ENCODE data around the gene CIAO2B.
"Not testable (repeated sequence)": the region's sequence is repeated elsewhere in the genome, so short reads cannot be mapped to it uniquely, and the experiment has no call there.

CIAO2B gene

DNA sequence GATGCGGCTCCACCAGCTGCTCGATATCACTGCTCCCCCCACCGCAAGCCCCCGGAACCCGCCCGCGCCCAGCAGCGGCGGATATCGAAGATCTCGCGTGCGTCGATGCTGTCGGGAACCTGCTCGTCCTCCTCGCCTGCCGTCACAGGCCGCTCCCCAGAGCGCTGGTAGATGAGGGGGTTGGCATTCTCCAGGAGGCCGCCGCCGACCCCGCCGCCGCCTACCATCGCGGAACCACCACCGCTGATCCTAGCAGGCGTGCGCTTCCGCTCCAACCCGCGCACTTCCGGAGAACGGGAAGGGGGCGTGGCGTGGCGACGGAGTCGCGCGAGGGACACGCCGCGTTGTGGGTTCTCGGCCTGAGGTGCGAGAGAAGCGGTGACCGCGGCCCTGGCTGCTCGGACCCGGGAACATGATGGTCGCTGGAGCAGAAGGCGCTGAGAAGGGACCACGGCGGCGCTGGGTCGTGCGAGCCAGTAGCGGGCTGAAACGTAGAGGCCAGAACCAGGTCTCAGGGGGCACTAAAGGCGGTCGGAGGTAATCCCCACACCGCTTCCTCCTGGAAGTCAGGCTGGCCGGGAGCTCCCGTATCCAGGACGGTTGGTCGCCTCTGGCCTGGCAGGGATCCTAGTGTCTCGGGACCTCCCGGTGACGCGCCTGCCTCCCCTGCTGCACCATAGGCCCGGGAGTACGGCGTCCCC, at the start of gene CIAO2B:
TSS of gene CIAO2B (minus strand) at position 265 of the 701 bp plus-strand sequence. CDS start at position 227, 38 bp downstream.
- DNase-seq (ENCODE audit: low read depth in 2 of 3, low spot score in 2 of 3) = peak; percentile 71 to 79 (median 77)

DNA sequence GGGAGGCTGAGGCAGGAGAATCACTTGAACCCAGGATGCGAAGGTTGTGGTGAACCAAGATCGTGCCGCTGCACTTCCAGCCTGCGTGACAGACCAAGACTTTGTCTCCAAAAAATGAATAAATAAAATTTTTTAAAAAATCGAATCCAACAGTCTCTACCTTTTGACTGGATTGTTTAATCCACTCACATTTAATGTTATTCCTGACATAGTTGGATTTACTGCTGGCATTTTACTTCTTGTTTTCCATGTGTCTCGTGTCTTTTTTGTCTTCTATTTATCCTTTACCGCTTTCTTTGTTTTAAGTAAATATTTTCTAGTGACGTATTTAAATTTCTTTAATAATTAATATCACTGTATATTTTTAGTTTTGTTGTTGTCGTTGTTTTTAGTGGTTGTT, 48.8 kb upstream of the CIAO2B start:
- DNase-seq (ENCODE audit: low read depth in 2 of 3, low spot score in 2 of 3) = no peak

DNA sequence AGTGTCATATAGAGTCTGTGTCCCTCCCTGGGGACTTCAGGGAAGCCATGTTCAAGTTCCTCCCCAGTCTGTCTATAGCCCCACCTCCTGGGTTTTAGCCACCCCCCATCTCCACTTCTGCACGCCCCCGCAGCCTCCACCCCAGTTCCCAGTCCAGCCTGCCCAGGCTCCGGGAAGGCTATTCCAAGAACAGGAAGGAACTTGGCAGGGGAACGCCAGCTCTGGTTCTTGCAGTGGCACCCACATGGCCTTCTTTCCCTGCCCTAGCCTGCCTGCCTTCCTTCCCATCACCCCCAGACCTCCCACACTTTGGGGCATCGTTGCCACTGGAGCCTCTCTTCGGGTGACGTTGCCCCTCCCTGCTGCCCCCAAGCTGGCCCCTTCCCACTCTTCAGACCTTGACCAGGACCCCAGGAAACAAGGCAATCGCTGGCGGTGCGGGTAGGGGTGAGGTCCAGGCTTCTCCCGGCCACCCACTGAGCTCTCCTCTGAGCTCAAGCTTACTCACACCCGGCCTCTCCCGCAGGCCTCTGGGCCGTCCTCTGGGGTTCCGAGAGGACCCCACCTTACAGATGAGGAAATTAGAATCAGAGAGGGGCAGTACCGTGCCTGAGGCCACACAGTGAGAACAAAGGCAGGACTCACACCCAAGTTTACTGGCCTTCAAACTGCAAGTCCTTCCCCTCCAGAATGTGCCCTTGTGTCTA, 45.0 kb upstream of the CIAO2B start:
- DNase-seq (ENCODE audit: low read depth in 2 of 3, low spot score in 2 of 3) = no peak

DNA sequence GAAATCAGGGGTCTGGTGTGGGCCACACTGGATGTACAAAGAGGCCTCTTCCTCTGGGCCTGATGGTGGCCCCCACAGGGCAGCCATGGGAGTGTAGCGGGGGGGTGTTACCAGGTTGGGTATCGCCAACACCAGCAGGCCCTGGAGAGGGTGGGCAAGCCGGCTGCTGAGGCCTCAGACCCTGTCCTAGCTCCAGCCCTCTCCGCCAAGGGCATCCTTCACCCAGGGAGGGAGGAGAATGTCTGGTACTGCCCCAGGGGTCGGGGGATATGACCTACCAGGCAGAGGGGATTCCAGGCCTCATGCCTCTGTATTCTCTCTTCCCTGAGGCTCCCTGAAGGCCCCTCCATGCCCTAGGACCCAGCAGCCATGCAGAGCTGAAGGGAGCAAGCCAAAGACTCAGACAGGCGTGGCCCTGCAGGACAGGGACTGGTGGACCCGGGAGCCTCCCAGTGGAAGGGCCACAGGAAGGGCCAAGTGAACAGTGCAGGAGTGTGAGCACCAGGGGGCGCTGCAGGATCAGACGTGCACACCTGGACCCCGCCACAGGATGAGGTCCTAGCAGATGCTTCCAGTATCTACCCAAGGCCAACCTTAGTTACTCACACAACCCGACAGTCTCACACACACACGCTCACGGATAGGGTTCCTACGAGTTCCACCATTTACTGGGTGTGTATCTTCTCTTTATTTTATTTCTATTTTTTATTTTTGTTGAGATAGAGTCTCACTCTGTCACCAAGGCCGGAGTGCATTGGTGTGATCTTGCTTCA, 43.3 kb upstream of the CIAO2B start:
- peak; percentile 70 to 97 (median 96) for DNase-seq (ENCODE audit: low read depth in 2 of 3, low spot score in 2 of 3)

DNA sequence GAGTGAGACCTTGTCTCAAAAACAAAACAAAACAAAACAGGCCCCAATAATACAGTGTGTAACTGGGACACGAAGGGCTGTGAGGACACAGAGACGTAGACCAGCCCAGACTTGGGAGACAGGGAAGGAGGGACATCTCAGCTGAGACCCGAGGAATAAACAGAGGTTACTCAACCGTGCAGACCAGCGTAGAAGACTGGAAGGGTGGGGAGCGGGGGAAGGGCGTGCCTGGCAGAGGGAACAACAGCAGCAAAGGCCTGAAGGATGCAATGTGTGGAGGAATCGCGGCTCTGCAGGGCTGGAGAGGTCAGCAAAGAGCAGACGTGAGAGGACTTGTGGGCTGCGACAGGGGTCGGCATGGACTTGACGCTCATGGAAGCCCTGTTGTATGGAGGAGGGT, 42.5 kb upstream of the CIAO2B start:
- no peak for DNase-seq (ENCODE audit: low read depth in 2 of 3, low spot score in 2 of 3)

DNA sequence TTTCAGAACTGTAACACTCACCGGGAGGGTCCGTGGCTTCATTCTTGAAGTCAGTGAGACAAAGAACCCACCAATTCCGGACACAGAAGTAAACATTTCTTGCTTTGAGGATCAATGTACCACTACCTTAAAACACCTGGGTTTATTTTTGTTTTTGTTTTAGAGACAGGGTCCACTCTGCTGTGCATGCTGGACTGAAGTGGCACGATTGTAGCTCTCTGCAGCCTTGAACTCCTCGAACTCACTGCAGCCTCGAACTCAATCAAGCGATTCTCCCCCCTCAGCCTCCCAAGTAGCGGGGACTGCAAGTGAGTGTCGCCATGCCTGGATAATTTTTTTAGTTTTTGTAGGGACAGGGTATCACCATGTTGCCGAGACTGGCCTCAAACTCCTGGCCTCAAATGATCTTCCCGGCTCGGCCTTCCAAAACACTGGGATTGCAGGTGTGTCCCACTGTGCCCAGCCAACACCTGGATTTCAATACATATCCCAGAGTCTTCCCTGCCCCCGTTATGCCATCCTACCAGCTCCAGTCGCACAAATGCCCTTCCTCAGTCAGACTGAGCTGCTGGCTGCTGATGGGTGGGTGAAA, 41.2 kb upstream of the CIAO2B start:
- DNase-seq (ENCODE audit: low read depth in 2 of 3, low spot score in 2 of 3) = no peak

DNA sequence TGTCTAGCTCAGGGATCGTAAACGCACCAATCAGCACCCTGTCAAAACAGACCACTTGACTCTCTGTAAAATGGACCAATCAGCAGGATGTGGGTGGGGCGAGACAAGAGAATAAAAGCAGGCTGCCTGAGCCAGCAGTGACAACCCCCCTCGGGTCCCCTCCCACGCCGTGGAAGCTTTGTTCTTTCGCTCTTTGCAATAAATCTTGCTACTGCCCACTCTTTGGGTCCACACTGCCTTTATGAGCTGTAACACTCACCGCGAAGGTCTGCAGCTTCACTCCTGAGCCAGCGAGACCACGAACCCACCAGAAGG, 40.7 kb upstream of the CIAO2B start:
- peak in 1 of 3 experiments; percentile 38 for DNase-seq (ENCODE audit: low read depth in 2 of 3, low spot score in 2 of 3)

DNA sequence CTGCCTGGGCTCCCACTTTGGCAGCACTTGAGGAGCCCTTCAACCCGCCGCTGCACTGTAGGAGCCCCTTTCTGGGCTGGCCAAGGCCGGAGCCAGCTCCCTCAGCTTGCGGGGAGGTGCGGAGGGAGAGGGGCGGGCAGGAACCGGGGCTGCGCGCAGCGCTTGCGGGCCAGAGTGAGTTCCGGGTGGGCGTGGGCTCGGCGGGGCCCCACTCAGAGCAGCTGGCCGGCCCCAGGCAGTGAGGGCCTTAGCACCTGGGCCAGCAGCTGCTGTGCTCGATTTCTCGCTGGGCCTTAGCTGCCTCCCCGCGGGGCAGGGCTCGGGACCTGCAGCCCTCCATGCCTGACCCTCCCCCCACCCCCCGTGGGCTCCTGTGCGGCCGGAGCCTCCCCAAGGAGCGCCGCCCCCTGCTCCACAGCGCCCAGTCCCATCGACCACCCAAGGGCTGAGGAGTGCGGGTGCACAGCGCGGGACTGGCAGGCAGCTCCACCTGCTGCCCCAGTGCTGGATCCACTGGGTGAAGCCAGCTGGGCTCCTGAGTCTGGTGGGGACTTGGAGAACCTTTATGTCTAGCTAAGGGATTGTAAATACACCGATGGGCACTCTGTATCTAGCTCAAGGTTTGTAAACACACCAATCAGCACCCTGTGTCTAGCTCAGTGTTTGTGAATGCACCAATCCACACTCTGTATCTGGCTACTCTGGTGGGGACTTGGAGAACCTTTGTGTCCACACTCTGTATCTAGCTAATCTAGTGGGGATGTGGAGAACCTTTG, 40.1 kb upstream of the CIAO2B start:
- not testable (repeated sequence) for DNase-seq (ENCODE audit: low read depth in 2 of 3, low spot score in 2 of 3)

DNA sequence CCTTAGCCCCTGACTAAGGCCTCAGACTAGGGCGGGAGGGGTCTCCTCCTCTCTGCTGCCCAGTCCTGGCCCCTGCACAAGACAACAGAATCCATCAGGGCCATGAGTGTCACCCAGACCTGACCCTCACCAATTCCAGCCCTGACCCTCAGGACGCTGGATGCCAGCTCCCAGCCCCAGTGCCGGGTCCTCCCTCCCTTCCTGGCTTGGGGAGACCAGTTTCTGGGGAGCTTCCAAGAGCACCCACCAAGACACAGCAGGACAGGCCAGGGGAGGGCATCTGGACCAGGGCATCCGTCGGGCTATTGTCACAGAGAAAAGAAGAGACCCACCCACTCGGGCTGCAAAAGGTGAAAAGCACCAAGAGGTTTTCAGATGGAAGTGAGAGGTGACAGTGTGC, 39.5 kb upstream of the CIAO2B start:
- no peak for DNase-seq (ENCODE audit: low read depth in 2 of 3, low spot score in 2 of 3)

DNA sequence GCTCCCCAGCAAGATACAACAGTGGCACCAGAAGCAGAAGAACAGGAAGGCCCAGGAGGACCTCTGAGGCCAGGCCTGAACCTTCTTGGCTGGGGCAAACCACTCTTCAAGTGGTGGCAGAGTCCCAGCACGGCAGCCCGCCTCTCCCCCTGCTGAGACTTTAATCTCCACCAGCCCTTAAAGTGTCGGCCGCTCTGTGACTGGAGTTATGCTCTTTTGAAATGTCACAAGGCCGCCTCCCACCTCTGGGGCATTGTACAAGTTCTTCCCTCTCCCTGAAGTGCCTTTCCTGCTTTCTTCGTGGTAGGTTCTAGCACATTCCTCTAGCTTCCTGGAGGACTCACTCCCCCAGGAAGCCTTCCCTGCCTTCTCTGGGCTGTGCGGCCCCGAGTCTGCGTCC, 38.8 kb upstream of the CIAO2B start:
- no peak for DNase-seq (ENCODE audit: low read depth in 2 of 3, low spot score in 2 of 3)

DNA sequence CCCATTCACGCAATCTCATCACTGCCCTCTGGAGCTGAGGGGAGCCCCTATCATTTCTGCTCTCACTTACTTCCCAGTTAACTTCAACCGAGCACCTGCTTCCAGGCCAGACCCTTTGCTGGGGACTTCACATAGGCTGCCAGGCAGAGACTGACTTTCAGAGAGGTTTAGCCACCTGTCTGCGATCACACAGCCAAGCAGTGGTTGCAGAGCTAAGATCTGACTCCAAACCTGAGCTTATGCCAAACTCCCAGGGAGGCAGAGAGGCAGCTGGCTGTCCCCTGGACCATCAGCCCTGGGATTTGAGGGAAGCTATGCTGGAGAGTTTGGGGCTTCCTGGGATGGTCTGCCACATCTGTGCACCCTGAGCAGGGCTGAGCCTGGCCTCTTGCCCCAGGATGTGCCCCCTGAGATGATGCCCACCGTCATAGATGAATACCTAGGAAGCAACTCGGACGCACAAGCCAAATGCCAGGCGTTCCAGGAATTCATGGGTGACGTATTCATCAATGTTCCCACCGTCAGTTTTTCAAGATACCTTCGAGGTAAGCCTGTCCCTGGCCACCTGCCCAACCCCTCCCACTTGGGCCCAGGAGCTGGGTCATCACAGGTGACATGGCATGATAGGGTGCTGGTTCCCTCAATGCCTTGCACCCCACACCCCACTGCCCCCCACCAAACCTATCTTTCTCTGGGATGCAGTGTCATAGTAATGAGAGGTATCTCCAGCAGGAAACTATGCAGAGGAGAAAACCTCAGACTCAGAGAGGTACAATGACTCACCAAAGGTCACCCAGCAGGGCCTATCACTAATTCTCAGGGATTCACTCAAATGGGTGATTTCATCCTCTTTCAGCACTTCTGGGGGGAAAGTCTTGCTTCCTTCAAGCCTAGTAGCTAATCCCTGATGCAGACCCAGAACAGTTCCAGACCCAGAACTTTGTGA, 36.8 kb upstream of the CIAO2B start:
- DNase-seq (ENCODE audit: low read depth in 2 of 3, low spot score in 2 of 3) = no peak

DNA sequence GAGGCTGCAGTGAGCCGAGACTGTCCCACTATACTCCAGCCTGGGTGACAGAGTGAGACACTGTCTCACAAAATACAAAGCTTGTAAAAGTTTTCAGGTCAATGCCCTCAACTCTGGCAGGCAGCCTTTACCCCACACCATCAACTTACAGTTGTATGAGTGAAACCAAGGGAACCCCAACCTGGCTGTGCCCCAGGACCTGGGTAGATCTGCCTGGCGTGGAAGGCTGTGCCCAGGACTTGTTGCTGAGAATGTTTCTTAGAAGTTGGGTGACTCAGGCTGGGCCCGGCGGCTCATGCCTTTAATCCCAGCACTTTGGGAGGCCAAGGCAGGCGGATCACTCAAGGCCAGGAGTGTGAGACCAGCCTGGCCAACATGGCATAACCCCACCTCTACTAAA, 34.6 kb upstream of the CIAO2B start:
- no peak for DNase-seq (ENCODE audit: low read depth in 2 of 3, low spot score in 2 of 3)

DNA sequence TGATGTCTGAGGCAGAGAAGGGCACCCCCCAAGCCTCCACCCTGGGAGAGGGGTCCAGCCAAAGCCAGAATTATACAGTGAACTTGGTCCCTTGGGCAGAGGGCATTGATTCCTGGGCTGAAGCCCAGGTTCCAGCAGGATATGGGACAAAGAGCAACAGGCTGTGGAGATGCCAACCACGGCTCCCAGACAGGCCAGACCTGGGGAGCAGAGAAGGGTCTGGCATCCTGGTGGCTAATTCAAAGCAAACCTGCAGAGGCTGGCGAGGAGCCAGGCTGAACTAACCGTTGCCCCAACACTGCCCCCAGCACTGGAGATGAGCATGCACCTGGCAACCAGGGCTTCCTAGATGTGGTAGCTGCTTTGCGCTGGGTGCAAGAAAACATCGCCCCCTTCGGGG, 29.8 kb upstream of the CIAO2B start:
- no peak for DNase-seq (ENCODE audit: low read depth in 2 of 3, low spot score in 2 of 3)

DNA sequence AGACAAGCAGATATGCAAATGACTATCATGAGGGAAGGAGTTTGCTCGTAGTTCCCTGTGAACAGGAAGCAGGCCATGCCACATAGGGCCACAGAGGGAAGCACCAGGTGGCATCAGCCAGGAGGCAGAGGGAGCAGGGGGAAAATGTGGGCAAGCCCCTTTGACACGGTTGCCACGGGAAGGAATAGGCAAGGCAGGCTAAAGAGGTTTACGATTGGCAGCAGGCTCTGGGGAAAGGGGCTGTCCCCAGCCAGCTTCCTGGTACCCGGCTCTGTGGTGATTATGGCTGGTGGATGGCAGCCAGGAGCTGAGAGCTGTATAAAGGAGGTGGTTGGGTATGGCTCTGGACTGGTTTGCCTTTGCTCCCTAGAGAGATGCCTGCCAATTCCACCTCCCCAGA, 27.7 kb upstream of the CIAO2B start:
- DNase-seq (ENCODE audit: low read depth in 2 of 3, low spot score in 2 of 3) = no peak

DNA sequence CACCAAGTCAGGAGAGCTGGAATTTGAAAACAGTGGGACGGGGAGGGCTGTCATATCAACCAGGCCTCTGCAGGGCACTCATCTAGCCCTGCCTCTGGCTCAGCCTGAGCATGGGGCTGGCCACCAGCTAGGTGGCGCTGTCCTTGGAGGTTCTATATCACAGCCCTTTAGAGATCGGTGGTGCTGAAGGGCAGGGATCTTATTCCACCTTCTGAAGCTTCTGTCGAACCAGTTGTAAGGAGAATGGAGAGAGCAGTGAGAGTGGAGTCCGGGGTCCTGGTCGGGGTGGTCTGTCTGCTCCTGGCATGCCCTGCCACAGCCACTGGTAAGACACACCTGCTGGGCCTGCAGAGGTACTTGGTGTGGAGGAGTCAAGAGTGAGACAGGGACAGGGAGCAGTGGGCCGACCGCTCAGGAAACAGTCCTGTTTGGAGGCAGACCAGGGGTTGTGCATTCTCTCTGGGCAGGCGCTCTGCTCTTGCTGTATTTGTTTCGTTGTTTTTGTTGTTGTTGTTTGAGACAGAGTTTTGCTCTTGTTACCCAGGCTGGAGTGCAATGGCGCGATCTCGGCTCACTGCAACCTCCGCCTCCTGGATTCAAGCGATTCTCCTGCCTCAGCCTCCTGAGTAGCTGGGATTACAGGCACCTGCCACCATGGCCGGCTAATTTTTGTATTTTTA, 27.0 kb upstream of the CIAO2B start, which contains the start of gene CES3:
TSS of gene CES3 (plus strand) at position 202 of the 680 bp plus-strand sequence. CDS start at position 244, 42 bp downstream.
- DNase-seq (ENCODE audit: low read depth in 2 of 3, low spot score in 2 of 3) = peak in 2 of 3 experiments; percentile 25 to 35

DNA sequence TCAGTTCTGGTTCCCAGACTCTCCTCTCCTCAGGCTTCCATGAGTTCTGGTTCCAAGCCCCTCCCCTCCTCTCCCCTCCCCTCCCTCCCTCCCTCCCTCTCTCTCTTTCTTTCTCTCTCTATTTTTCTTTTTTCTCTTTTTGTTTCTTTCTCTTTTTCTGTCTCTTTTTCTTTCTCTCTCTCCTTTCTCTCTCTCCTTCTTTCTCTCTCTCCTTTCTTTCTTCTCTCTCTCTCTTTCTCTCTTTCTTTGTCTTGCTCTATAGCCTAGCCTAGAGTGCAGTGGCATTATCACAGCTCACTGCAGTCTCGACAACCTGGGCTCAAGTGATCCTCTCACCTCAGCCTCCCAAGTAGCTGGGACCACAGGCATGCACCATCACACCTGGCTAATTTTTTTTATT, 26.1 kb upstream of the CIAO2B start:
- no peak for DNase-seq (ENCODE audit: low read depth in 2 of 3, low spot score in 2 of 3)

DNA sequence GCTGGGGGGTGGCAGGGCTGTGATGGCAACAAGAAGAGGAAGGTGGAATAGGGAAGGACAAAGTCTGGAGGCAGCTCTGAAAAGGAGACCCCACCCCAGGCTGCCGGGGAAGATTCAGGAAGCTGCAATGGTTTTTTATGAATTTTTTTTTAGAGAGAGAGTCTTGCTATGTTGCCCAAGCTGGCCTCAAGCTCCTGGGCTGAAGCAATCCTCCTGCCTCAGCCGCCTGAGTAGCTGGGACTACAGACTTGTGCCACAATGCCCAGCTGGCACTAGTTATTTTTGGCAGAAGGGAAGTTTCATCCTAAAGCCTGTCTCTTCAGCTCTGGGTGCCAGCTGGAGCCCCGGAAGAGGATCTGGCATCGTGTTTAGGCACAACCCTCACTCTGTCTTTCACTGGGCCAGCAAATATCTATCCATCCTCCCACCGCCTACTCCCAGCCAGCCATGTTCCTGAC, 25.5 kb upstream of the CIAO2B start:
- DNase-seq (ENCODE audit: low read depth in 2 of 3, low spot score in 2 of 3) = no peak

DNA sequence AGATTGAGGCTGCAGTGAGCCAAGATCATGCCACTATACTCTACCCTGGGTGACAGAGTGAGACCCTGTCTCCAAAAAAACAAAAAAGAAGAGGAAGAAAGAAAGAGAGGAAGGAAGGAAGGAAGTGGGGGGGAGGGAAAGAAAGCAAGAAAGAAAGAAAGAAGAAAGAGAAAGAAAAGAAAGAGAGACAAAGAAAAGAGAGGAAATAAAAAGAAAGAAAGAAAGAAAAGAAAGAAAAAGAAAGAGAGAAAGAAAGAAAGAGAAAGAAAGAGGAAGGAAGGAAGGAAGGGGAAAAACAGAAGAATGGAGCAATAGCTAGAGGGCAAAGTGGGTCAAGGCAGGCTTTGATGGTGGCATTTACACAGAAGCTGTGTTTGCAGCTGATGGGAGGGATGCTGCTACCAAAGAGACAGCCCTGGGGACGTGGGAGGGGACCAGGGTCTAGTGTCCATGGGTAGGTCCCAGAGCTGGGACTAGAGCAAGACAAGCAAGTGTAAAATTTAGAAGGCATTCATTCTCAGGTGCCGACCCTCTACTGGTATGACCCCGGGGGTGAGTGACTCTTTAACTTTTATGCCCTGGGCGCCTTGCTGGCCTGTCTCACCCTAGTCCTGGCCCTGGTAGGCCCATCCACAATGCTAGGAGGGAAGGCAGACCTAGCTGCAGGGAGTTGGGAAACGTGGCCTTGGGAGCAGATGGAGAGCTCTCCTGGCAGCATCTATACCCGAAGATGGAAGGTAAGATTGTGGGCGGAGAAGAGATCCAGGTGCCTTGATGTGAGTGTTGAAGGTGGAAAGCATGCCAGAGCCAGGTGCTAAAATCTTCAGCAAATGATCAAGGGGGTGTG, 24.9 kb upstream of the CIAO2B start:
- DNase-seq (ENCODE audit: low read depth in 2 of 3, low spot score in 2 of 3) = no peak

All from activated CD8-positive, alpha-beta memory T cell treated with anti-CD3 and anti-CD28 coated beads for 48 hours (primary cell).